Loucy (cell line): ENCODE data around the gene PPFIBP2.

Source experiments
- CTCF ChIP-seq: fragments of 200-600 bp; sonication (generic); conservative IDR thresholded peaks from 2 replicates; pipeline ENCODE4 v1.5.1; 2014; ENCODE audit warnings: mild to moderate bottlenecking, antibody characterized with exemption, low read length
- EZH2phosphoT487 ChIP-seq: fragments of 200-600 bp; IDR thresholded peaks from 2 replicates; pipeline ENCODE4 v1.6.1; 2018; ENCODE audit warnings: antibody characterized with exemption, mild to moderate bottlenecking, moderate library complexity, borderline replicate concordance

DNA sequence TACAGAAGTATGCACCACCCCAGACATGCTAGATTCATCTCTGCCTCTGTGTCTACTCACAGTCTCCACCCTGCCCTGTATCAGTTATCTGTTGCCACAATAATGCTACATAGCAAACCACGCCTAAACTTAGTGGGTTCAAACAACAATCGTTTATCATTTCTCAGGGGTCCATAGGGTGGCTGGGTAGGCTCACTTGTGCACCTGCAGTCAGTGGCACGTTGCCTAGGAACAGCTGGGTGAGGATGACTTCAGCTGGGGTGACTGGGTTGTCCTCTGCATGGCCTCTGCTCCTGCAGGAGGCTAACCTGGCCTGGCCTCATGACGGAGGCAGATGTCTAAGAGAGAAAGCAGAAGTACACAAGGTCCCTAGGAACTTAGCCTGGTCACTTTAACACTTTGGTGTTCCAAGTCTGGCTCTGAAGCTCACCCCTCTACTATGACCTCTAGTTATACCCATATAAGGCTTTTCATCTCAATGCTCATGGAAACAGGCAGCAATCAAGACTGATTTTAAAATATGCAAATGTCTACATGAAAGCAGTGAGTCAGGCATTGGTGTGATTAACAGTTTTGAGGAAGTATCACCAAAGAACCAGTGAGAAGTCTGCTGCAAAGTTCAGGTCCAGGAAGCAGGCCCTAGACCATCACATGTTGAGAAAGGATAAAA lies 17.8 kb upstream of the PPFIBP2 start:
- TF ChIP-seq CTCF: no peak
- no peak for TF ChIP-seq EZH2phosphoT487
